SK-N-SH (cell line): ENCODE measurements around the gene TRDN.

Experiments used
- CTCF ChIP-seq: fragments of 200-600 bp; sonication (generic); IDR thresholded peaks from 2 replicates; pipeline ENCODE4 v1.6.1; 2017; ENCODE audit warnings: antibody characterized with exemption, mild to moderate bottlenecking, moderate library complexity
- GATA2 ChIP-seq: sonication (generic); formaldehyde crosslinking; IDR thresholded peaks from 2 replicates; pipeline ENCODE4 v1.5.0; 2020; ENCODE audit warnings: mild to moderate bottlenecking, missing genetic modification reagents
- MAX ChIP-seq: IDR thresholded peaks from 2 replicates; pipeline ENCODE4 v1.4.0; 2012; ENCODE audit warnings: low read depth
- NRF1 ChIP-seq: IDR thresholded peaks from 2 replicates; pipeline ENCODE4 v1.6.1; 2012; ENCODE audit warnings: low read depth, mild to moderate bottlenecking, low read length
- RAD21 ChIP-seq: IDR thresholded peaks from 2 replicates; pipeline ENCODE4 v1.6.1; 2012; ENCODE audit warnings: mild to moderate bottlenecking, low read length
- SIN3A ChIP-seq: IDR thresholded peaks from 2 replicates; pipeline ENCODE4 v1.6.1; 2012; ENCODE audit warnings: low read depth, mild to moderate bottlenecking, low read length, moderate library complexity, borderline replicate concordance

- TF ChIP-seq CTCF (no peak), RAD21 (no peak), SIN3A (no peak), NRF1 (no peak), MAX (no peak), GATA2 (CRISPR knock-in tag) (no peak)
Observed at GRCh38 chr6:123288649-123289048, 348.1 kb downstream of the TRDN start.
